SK-MEL-5 (cell line): ENCODE measurements around the gene DNAJC1. TPM values are rescaled to one million over a fixed set of nuclear protein-coding genes. Genes with fewer than 3 reads are reported as not detected.
A peak's percentile ranks its signal among the peaks of the same experiment; 100 is the strongest.
"Not testable (repeated sequence)": the region's sequence is repeated elsewhere in the genome, so short reads cannot be mapped to it uniquely, and the experiment has no call there.

ENCODE experiments used
- DNase-seq: peaks from one replicate; pipeline ENCODE4 v3.0.0-alpha.2; 2016; ENCODE audit warnings: low read depth, low spot score
- in situ Hi-C: cut with HindIII; loops from 2 replicates; pipeline ENCODE4 v1.10.0; 2016; ENCODE audit warnings: low sequenced_read_pairs, high pct_unique_total_duplicates, low pct_unique_long_range_greater_than_20kb
- polyA plus RNA-seq, 2 experiments: library from polyadenylated mRNA; depleted of rRNA; stranded (reverse); fragments of >200 nt; gene quantifications; 2 replicates each; pipeline ENCODE4 v1.2.3, GENCODE V29; 2015
- total RNA-seq: library from RNA; depleted of rRNA; stranded (reverse); fragments of >200 nt; shearing (Covaris generic); gene quantifications from 2 replicates; pipeline ENCODE4 v1.2.3, GENCODE V29; 2014; rRNA removed

DNAJC1 gene
- total RNA-seq = 26.6 and 33.2 TPM in 2 replicates
- 23.4 and 28.5 TPM in 2 replicates for polyA plus RNA-seq (2015; cell fraction: cytosol; rRNA removed)
- polyA plus RNA-seq (2015; cell fraction: nucleus; rRNA removed) = 4.9 and 6.1 TPM in 2 replicates

GRCh38 chr10:22003177-22003963 lies at the start of gene DNAJC1:
Gene DNAJC1 (minus strand): TSS chr10:22003730. CDS start chr10:22003434, 296 bp downstream.
- in situ Hi-C loops = no loop called here
- DNase-seq = peak; percentile 91

GRCh38 chr10:22053048-22053447 lies 49.5 kb upstream of the DNAJC1 start:
- no peak for DNase-seq
- in situ Hi-C loops = no loop called here

- DNase-seq = no peak
- in situ Hi-C loops = no loop called here
Measured at GRCh38 chr10:22049635-22050034, 46.1 kb upstream of the DNAJC1 start.

- DNase-seq = no peak
- in situ Hi-C loops = no loop called here
Measured at GRCh38 chr10:22047812-22048211, 44.3 kb upstream of the DNAJC1 start.

- DNase-seq = no peak
- in situ Hi-C loops = no loop called here
Measured at GRCh38 chr10:22043327-22043633, 39.8 kb upstream of the DNAJC1 start.

- in situ Hi-C loops = no loop called here
- no peak for DNase-seq
Measured at GRCh38 chr10:22042557-22043326, 39.2 kb upstream of the DNAJC1 start.

GRCh38 chr10:22034333-22034732 lies 30.8 kb upstream of the DNAJC1 start:
- in situ Hi-C loops = no loop called here

GRCh38 chr10:22032268-22032667 lies 28.7 kb upstream of the DNAJC1 start:
- DNase-seq, in situ Hi-C loops: not testable (repeated sequence)

More at GRCh38 chr10:22034333-22034732, 30.8 kb upstream of the DNAJC1 start:
- DNase-seq = no peak

- DNase-seq = no peak
- in situ Hi-C loops = no loop called here
Measured at GRCh38 chr10:22030421-22030820, 26.9 kb upstream of the DNAJC1 start.

- DNase-seq = no peak
- in situ Hi-C loops = no loop called here
Measured at GRCh38 chr10:22029445-22030236, 26.1 kb upstream of the DNAJC1 start.

- DNase-seq = no peak
- in situ Hi-C loops = no loop called here
Measured at GRCh38 chr10:22027364-22028238, 24.1 kb upstream of the DNAJC1 start.

GRCh38 chr10:22026287-22026686 lies 22.8 kb upstream of the DNAJC1 start:
- no peak for DNase-seq
- in situ Hi-C loops = no loop called here

- no peak for DNase-seq
- in situ Hi-C loops = no loop called here
Measured at GRCh38 chr10:22023508-22023907, 20.0 kb upstream of the DNAJC1 start.

GRCh38 chr10:22022257-22023032 lies 18.9 kb upstream of the DNAJC1 start:
- in situ Hi-C loops = no loop called here
- DNase-seq = no peak

GRCh38 chr10:22021144-22021543 lies 17.6 kb upstream of the DNAJC1 start:
- in situ Hi-C loops, DNase-seq: not testable (repeated sequence)

GRCh38 chr10:22017283-22018020 lies 13.9 kb upstream of the DNAJC1 start:
- DNase-seq = no peak
- in situ Hi-C loops = no loop called here
